ACHN (cell line): Measurements from ENCODE around the gene DERA.
A peak's percentile ranks its signal among the peaks of the same experiment; 100 is the strongest.
"Not testable (repeated sequence)": the region's sequence is repeated elsewhere in the genome, so short reads cannot be mapped to it uniquely, and the experiment has no call there.

Experiments used
- DNase-seq: peaks from one replicate; pipeline ENCODE4 v3.0.0-alpha.2; 2015
- in situ Hi-C: cut with HindIII; loops from 2 replicates; pipeline ENCODE4 v1.10.0; 2017; ENCODE audit warnings: low sequenced_read_pairs, low pct_ligation_motif_present, low pct_unique_long_range_greater_than_20kb

Gene DERA

GRCh38 chr12:16030744-16031143 is 119.6 kb downstream of the DERA start:
- in situ Hi-C loops = no loop called here
- DNase-seq = peak; percentile 36

GRCh38 chr12:16034136-16034817 is 123.1 kb downstream of the DERA start:
- in situ Hi-C loops = no loop called here

DNA sequence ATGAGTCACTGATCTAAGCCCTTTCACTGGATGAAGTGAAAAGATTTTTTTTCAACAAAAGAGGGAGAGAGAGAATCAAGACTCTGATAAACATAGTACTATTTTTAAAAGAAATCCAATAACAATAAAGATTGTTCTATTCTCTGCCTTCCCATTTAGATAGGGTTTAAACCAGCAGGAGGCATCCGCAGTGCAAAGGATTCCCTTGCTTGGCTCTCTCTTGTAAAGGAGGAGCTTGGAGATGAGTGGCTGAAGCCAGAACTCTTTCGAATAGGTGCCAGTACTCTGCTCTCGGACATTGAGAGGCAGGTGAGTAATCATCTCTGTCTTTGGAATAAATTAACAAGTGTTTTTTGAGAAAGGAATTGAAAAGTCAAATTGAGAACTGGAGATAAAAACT is 124.9 kb downstream of the DERA start:
- in situ Hi-C loops = no loop called here
- DNase-seq = no peak

More at GRCh38 chr12:16034136-16034817, 123.1 kb downstream of the DERA start:
- DNase-seq = no peak

GRCh38 chr12:16037533-16037932 is 126.4 kb downstream of the DERA start:
- in situ Hi-C loops = no loop called here

GRCh38 chr12:16043480-16043879 is 132.3 kb downstream of the DERA start:
- in situ Hi-C loops = no loop called here
- no peak for DNase-seq

More at GRCh38 chr12:16037533-16037932, 126.4 kb downstream of the DERA start:
- DNase-seq = no peak

DNA sequence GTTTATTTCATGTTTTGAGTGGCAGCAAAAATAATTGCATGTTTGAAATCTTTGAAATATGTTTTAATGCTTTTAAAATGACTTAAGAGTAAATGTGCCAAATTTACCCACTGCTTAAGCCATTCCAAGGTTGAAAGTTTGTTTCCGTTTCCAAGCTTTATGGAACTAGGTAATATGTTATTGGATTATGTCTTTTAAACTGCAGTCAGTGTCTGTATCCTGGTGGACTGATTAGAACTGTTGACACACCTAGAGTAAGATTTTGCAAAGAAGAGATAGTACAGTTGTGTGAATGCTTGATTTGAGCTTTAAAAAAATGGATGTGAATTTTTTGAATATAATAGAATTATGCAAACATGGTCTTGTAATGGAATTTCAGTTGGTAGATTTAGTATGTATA is 135.1 kb downstream of the DERA start:
- in situ Hi-C loops = no loop called here
- no peak for DNase-seq

GRCh38 chr12:16048511-16048910 is 137.4 kb downstream of the DERA start:
- in situ Hi-C loops = no loop called here
- no peak for DNase-seq

DNA sequence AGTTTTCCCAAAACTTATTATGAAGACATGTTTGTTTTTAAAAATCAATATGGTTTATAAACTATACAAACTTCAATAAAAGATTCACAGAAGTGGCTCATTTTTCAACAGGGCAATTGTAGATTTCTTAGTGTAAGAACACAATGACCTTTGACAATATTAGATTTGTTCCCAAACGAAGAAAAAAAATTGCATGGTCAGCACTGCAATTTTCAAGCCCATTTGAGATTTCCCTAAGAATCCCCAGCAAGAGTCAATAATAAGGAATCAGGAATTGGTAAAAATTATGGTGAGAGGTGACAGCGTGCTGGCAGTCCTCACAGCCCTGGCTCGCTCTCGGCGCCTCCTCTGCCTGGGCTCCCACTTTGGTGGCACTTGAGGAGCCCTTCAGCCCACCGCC is 145.8 kb downstream of the DERA start:
- in situ Hi-C loops = no loop called here
- no peak for DNase-seq

- DNase-seq, in situ Hi-C loops: not testable (repeated sequence)
Observed at GRCh38 chr12:16057351-16057751, 146.2 kb downstream of the DERA start.

DNA sequence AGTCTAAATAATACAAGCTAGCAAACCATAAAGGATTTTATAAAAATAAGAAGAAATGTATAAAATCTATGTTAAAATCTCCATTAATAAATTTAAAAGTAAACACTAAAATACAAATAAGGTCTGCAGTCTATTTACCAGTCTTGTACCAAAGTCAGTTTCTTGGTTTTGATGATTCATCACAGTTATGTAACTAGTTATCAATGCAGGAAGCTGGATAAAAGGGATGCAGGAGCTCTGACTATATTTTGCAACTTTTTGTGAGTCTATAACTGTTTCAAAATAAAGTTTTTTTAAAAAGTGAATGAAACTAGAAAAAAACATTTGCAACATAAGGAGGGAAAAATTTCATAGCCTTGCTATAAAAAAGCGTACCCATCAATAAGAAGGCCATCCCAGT is 151.5 kb downstream of the DERA start:
- DNase-seq = no peak
- in situ Hi-C loops = no loop called here

DNA sequence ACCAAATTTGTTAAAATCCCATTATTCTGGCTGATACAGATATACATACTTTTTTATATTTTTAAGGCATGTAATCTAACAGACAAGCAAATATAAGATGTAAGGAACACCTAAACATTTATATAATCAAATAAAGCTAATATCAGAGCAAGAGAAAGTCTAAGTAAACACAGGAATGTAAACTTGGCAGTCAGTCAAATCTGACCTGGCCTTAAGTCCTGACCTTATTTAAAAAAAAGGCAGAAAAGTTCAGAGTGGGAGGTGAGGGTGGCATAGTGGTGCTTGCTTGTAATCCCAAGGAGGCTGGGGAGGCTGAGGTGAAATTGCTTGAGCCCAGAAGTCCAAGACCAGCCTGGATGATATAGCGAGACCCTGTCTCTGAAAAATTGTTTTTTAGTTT is 152.6 kb downstream of the DERA start:
- peak; percentile 19 for DNase-seq
- in situ Hi-C loops = no loop called here

DNA sequence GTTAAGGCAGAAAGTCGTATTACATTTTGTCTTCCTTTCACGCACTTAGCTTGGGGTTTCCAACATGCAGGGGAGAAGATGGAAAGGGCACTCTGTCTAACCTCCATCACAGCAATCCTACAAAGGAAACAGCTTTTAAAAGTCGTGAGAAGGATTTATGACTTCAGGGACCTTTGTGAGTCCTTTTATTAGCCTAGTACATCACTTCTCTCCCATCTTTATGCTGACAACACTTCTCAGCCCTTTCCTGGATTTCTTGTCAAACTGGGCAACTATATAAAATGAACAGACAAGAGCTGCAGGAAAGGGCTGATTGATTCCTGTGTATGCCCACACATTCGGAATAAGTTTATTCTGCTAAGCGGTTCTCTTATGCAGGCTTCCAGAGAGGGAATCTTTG is 159.0 kb downstream of the DERA start:
- DNase-seq = no peak
- in situ Hi-C loops = no loop called here

- in situ Hi-C loops = no loop called here
- no peak for DNase-seq
Observed at GRCh38 chr12:16072678-16073077, 161.5 kb downstream of the DERA start.

GRCh38 chr12:16074894-16075293 is 163.8 kb downstream of the DERA start:
- in situ Hi-C loops = no loop called here

DNA sequence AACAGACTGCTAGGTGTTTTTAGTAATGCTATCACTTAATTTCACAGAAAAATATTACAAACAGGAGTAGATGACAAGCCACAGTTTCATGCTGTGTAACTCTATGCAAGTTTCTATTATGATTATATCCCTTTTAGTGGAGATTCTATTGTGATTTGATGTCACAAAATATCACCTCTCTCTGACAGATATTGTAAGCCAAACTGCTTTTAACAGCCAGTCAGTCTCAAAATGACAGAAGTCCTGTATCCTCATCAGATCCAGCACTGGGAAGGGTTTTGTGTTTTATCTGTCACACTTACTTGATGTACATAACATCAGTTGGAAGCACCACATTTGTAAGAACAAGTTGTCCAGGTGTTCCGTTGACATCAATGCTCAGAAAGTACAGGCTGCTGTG is 164.8 kb downstream of the DERA start:
- no peak for DNase-seq
- in situ Hi-C loops = no loop called here

More at GRCh38 chr12:16074894-16075293, 163.8 kb downstream of the DERA start:
- DNase-seq = no peak

DNA sequence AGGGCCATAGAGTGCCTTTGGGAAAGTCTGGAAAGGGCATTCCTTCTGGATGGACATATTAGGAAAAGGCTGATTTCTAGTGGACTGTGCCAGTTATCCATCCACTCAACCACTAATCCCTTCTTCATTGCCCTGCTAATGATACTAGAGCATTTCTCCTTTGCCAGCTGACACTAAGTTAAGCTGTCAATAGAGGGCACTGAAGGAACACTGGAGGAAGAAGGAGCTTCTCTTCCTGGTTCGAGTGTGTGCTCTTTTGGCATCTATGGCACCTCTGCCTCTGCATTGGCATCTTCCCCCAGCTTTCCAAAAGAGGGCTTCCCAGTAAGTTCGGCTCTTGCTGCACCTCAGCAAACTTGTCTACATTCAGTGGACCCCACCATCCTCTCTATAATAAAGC is 165.4 kb downstream of the DERA start:
- in situ Hi-C loops = no loop called here
- DNase-seq = peak; percentile 76

DNA sequence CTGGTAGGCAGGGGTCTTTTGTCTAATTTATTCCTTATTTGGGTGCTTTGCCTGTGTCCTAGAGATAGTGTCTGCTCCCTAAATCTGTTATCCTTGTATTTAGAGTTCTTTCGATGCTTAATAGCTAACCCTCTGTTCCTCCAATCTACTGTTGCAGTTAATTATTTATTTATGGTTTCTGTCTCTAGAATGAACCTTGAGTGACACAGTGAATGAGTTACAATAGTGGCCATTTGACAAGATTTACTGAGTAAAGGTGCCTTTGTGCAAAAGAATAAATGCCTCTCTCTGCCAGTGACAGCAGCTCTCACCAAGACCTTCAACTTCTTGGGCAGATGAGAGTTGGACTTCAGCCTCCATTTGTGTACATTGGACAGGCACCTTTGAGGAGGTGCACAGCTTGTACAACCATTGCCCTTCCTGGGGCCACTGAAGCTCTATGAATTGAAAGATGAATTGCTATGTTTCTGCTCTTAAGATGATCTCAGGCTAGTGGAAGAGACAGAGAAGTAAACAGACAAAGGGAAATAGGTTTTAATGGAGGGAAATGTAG is 165.9 kb downstream of the DERA start:
- in situ Hi-C loops = no loop called here

DNA sequence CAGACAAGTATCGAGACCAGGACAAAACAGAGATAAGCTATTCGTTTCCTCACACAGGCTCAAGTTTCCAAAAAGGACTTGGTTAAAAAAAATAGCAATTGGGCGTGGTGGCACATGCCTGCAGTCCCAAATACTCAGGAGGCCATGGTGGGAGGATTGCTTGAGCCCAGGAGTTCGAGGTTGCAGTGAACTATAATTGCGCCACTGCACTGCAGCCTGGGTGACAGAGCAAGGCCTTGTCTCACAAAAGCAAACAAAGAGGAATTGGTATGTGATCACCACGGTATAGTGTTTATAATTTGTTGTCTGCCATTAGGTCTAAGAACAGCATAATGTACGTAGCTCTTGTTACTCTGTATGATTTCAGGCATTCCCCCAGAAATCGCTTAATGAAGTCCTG is 175.3 kb downstream of the DERA start:
- no peak for DNase-seq
- in situ Hi-C loops = no loop called here

More for the DNA sequence above, 165.9 kb downstream of the DERA start:
- DNase-seq = no peak

DNA sequence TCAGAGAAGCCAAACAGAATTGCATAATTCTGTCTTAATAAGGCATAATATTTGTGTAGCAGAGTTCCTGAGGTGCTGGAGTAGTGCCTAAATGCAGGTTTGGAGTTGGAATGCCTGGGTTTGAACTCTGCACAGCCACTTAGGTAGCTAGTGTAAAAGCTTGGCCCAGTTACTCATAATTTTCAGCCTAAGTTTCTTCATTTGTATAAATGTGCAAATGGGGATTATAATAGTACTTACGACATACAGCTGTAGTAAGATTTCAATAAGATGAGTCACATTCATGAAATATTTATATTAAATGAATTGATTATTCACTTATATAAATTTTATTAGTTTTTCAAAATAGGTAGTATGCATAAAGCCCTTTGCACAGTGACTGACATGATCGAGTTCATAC is 175.8 kb downstream of the DERA start:
- no peak for DNase-seq
- in situ Hi-C loops = no loop called here
